ENCODE data around the gene HMX2. TPM values are rescaled to one million over a fixed set of nuclear protein-coding genes. Genes with fewer than 3 reads are reported as not detected.

The HMX2 gene
- total RNA-seq, 4 donors from 2014 or later: not detected

GRCh38 chr10:123142701-123143161 is 5.2 kb upstream of the HMX2 start:
- Histone ChIP-seq H3K4me1 (peaks cover 49% of the 10 kb centered on the region), H3K27ac (no peak overlapping the region), H3K36me3 (no peaks in the 10 kb centered on the region), H3K4me3 (no peak overlapping the region), H3K9me3 (no peaks in the 10 kb centered on the region), H3K27me3 (peaks cover 100% of the 10 kb centered on the region)
- TF ChIP-seq POLR2A (IDR thresholded peaks at IDR 0.05) (no peak), CTCF (IDR thresholded peaks at IDR 0.05) (no peak), POLR2AphosphoS5 (IDR thresholded peaks at IDR 0.05) (no peak), EP300 (IDR thresholded peaks at IDR 0.05) (no peak)
- DNase-seq (ENCODE audit: low spot score in 2 of 2): no peak
- WGBS: 12% methylated on average over 15 of the region's 33 CpGs

GRCh38 chr10:123143162-123143824 is 4.6 kb upstream of the HMX2 start:
- peaks cover 54% of the 10 kb centered on the region for H3K4me1 ChIP-seq
- WGBS: 12% methylated on average over 31 of the region's 33 CpGs
- H3K27me3 ChIP-seq: peaks cover 100% of the 10 kb centered on the region
- H3K27ac ChIP-seq: no peak overlapping the region
- TF ChIP-seq CTCF (IDR thresholded peaks at IDR 0.05): no peak
- TF ChIP-seq EP300 (IDR thresholded peaks at IDR 0.05): no peak
- TF ChIP-seq POLR2AphosphoS5 (IDR thresholded peaks at IDR 0.05): no peak
- TF ChIP-seq POLR2A (IDR thresholded peaks at IDR 0.05): no peak
- no peaks in the 10 kb centered on the region for H3K36me3 ChIP-seq
- no peak overlapping the region for H3K4me3 ChIP-seq
- no peaks in the 10 kb centered on the region for H3K9me3 ChIP-seq
- DNase-seq (ENCODE audit: low spot score in 2 of 2): no peak

GRCh38 chr10:123143825-123144168 is 4.1 kb upstream of the HMX2 start:
- Histone ChIP-seq H3K4me3 (no peak overlapping the region), H3K36me3 (no peaks in the 10 kb centered on the region), H3K9me3 (no peaks in the 10 kb centered on the region), H3K27me3 (peaks cover 100% of the 10 kb centered on the region), H3K4me1 (peaks cover 59% of the 10 kb centered on the region), H3K27ac (no peak overlapping the region)
- WGBS: 15% methylated on average over 10 of the region's 10 CpGs
- TF ChIP-seq POLR2A (IDR thresholded peaks at IDR 0.05): no peak
- TF ChIP-seq POLR2AphosphoS5 (IDR thresholded peaks at IDR 0.05): no peak
- no peak for TF ChIP-seq EP300 (IDR thresholded peaks at IDR 0.05)
- no peak for TF ChIP-seq CTCF (IDR thresholded peaks at IDR 0.05)
- no peak for DNase-seq (ENCODE audit: low spot score in 2 of 2)

GRCh38 chr10:123144697-123145541 is 3.0 kb upstream of the HMX2 start:
- peaks cover 61% of the 10 kb centered on the region for H3K4me1 ChIP-seq
- H3K36me3 ChIP-seq: no peaks in the 10 kb centered on the region
- WGBS: 3% methylated on average over 24 of the region's 29 CpGs
- no peaks in the 10 kb centered on the region for H3K9me3 ChIP-seq
- TF ChIP-seq CTCF (IDR thresholded peaks at IDR 0.05) (no peak), EP300 (IDR thresholded peaks at IDR 0.05) (no peak), POLR2A (IDR thresholded peaks at IDR 0.05) (no peak), POLR2AphosphoS5 (IDR thresholded peaks at IDR 0.05) (no peak)
- no peak overlapping the region for H3K27ac ChIP-seq
- no peak for DNase-seq (ENCODE audit: low spot score in 2 of 2)
- H3K4me3 ChIP-seq: no peak overlapping the region
- peaks cover 100% of the 10 kb centered on the region for H3K27me3 ChIP-seq

GRCh38 chr10:123145542-123146012 is 2.4 kb upstream of the HMX2 start:
- 6% methylated on average over 14 of the region's 14 CpGs for WGBS
- no peak for TF ChIP-seq POLR2A (IDR thresholded peaks at IDR 0.05)
- TF ChIP-seq POLR2AphosphoS5 (IDR thresholded peaks at IDR 0.05): no peak
- no peak for TF ChIP-seq EP300 (IDR thresholded peaks at IDR 0.05)
- TF ChIP-seq CTCF (IDR thresholded peaks at IDR 0.05): no peak
- peak overlapping the region; percentile 5 for H3K4me3 ChIP-seq

More at GRCh38 chr10:123145542-123146012, 2.4 kb upstream of the HMX2 start:
- Histone ChIP-seq H3K9me3 (no peaks in the 10 kb centered on the region), H3K36me3 (no peaks in the 10 kb centered on the region), H3K27me3 (peaks cover 100% of the 10 kb centered on the region), H3K27ac (no peak overlapping the region), H3K4me1 (peaks cover 61% of the 10 kb centered on the region)
- DNase-seq (ENCODE audit: low spot score in 2 of 2): no peak

Data from suprapubic skin (tissue), 4 donors.